ENCODE data around the gene FNDC3B. TPM values are rescaled to one million over a fixed set of nuclear protein-coding genes. Genes with fewer than 3 reads are reported as not detected.

Gene FNDC3B
- total RNA-seq, 4 donors from 2014 or later, result 49.7 to 188 (median 165) TPM

GRCh38 chr3:172078244-172078643 is 38.9 kb downstream of the FNDC3B start:
- TF ChIP-seq CTCF (IDR thresholded peaks at IDR 0.05) (no peak), POLR2A (IDR thresholded peaks at IDR 0.05) (no peak)
- no peaks in the 10 kb centered on the region for H3K36me3 ChIP-seq
- no peak for DNase-seq
- peaks cover 0 to 3% of the 10 kb centered on the region in 2 donors for H3K4me1 ChIP-seq
- H3K27me3 ChIP-seq, result no peaks in the 10 kb centered on the region
- no peak overlapping the region for H3K27ac ChIP-seq
- H3K9me3 ChIP-seq, result no peaks in the 10 kb centered on the region
- H3K4me3 ChIP-seq, result no peak overlapping the region
- intact Hi-C loops (cut with DNase I; ENCODE audit: low total_unique reads), result no loop called here

GRCh38 chr3:172078721-172079120 is 39.3 kb downstream of the FNDC3B start:
- DNase-seq, result no peak
- Histone ChIP-seq H3K4me3 (no peak overlapping the region), H3K27me3 (no peaks in the 10 kb centered on the region), H3K36me3 (no peaks in the 10 kb centered on the region), H3K9me3 (no peaks in the 10 kb centered on the region), H3K27ac (no peak overlapping the region), H3K4me1 (peaks cover 0 to under 1% of the 10 kb centered on the region in 2 donors)
- intact Hi-C loops (cut with DNase I; ENCODE audit: low total_unique reads), result no loop called here
- no peak for TF ChIP-seq POLR2A (IDR thresholded peaks at IDR 0.05)
- no peak for TF ChIP-seq CTCF (IDR thresholded peaks at IDR 0.05)

- Histone ChIP-seq H3K4me3 (no peak overlapping the region), H3K36me3 (no peaks in the 10 kb centered on the region), H3K4me1 (no peaks in the 10 kb centered on the region), H3K27me3 (no peaks in the 10 kb centered on the region), H3K9me3 (no peaks in the 10 kb centered on the region), H3K27ac (no peak overlapping the region)
- intact Hi-C loops (cut with DNase I; ENCODE audit: low total_unique reads), result no loop called here
- no peak for DNase-seq
- TF ChIP-seq POLR2A (IDR thresholded peaks at IDR 0.05) (no peak), CTCF (IDR thresholded peaks at IDR 0.05) (no peak)
Measured at GRCh38 chr3:172079326-172079976, 40.1 kb downstream of the FNDC3B start.

- intact Hi-C loops (cut with DNase I; ENCODE audit: low total_unique reads), result no loop called here
- TF ChIP-seq POLR2A (IDR thresholded peaks at IDR 0.05) (no peak), CTCF (IDR thresholded peaks at IDR 0.05) (no peak)
- no peak overlapping the region for H3K4me3 ChIP-seq
- no peak for DNase-seq
- H3K36me3 ChIP-seq, result no peaks in the 10 kb centered on the region
- peaks cover 0 to 5% of the 10 kb centered on the region in 2 donors for H3K4me1 ChIP-seq
- H3K9me3 ChIP-seq, result no peaks in the 10 kb centered on the region
- H3K27ac ChIP-seq, result no peak overlapping the region
- no peaks in the 10 kb centered on the region for H3K27me3 ChIP-seq
Measured at GRCh38 chr3:172080503-172080902, 41.1 kb downstream of the FNDC3B start.

GRCh38 chr3:172082269-172082668 is 42.9 kb downstream of the FNDC3B start:
- Histone ChIP-seq H3K36me3 (no peaks in the 10 kb centered on the region), H3K27me3 (no peaks in the 10 kb centered on the region), H3K4me1 (peaks cover 0 to 5% of the 10 kb centered on the region in 2 donors), H3K9me3 (no peaks in the 10 kb centered on the region), H3K27ac (peak overlapping the region; percentile 71 to 79), H3K4me3 (no peak overlapping the region)
- peak in 1 of 2 donors; percentile 14 for TF ChIP-seq POLR2A (IDR thresholded peaks at IDR 0.05)
- TF ChIP-seq CTCF (IDR thresholded peaks at IDR 0.05), result no peak
- DNase-seq, result peak; percentile 49 to 74
- intact Hi-C loops (cut with DNase I; ENCODE audit: low total_unique reads), result no loop called here
